ENCODE measurements around the gene RLN2.
A peak's percentile ranks its signal among the peaks of the same experiment; 100 is the strongest.
"Not testable (repeated sequence)": the region's sequence is repeated elsewhere in the genome, so short reads cannot be mapped to it uniquely, and the experiment has no call there.

Gene RLN2, protein sequence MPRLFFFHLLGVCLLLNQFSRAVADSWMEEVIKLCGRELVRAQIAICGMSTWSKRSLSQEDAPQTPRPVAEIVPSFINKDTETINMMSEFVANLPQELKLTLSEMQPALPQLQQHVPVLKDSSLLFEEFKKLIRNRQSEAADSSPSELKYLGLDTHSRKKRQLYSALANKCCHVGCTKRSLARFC

DNA sequence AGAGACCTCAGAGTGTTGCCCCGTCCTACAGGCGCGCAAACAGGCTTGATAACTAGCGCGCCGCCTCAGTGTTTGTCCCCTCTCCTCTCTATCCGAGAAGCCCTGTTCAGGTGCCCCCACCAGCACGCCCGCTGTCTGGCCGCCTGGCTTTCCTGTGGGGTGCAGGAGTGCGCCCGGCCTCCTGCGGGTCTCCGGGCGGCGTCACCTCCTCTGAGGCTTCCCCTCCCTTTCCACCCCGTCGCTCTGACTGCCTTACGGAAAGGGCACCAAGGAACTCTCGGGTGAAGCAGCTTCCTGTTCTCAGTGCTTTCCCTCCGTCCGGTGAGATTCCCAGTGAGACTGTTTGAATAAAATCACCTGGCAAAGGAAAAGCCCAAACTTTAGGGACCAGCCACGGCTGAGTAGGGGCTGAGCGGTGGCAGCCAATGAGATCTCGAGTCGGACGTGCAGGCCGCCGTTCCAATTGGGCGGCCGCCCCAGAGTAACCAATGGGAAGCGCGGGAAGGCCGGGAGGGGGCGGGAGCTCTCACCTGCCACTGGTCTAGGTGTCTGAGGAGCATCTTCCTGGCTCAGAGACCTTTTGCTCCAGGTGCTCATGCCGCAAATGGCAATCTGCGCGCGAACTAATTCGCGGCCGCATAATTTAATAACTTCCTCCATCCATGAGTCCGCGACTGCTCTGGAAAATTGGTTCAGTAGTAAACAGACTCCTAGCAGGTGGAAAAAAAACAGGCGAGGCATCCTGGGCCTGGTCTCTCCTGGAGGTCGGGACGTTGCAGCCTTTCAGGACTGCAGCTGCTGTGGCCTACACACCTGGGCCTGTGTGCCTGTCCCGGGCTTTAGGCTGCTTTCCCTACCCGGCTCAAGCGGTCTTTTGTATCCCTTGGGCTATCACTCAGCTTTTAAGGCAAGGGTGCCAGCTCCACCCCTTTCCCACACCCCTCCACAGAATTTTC is at the start of gene RLN2:
Gene RLN2, minus strand, starts transcription at position 877 of the 956 bp plus-strand sequence. Its CDS starts 136 bp downstream, at position 741.
- DNase-seq, result peak; percentile 3

GRCh38 chr9:5354184-5354583 is 49.7 kb upstream of the RLN2 start:
- DNase-seq, result no peak

GRCh38 chr9:5352637-5353248 is 48.2 kb upstream of the RLN2 start:
- no peak for DNase-seq

GRCh38 chr9:5338992-5339981 is 34.8 kb upstream of the RLN2 start, which contains the start of gene RLN1:
Gene RLN1 (minus strand): TSS chr9:5339876. CDS start chr9:5339746, 130 bp downstream.
- not testable (repeated sequence) for DNase-seq

GRCh38 chr9:5336688-5337087 is 32.2 kb upstream of the RLN2 start:
- DNase-seq, result no peak

GRCh38 chr9:5331276-5331675 is 26.8 kb upstream of the RLN2 start:
- not testable (repeated sequence) for DNase-seq

- DNase-seq, result peak; percentile 19
These were observed 22.5 kb upstream of the RLN2 start for GRCh38 chr9:5326893-5327548.

DNA sequence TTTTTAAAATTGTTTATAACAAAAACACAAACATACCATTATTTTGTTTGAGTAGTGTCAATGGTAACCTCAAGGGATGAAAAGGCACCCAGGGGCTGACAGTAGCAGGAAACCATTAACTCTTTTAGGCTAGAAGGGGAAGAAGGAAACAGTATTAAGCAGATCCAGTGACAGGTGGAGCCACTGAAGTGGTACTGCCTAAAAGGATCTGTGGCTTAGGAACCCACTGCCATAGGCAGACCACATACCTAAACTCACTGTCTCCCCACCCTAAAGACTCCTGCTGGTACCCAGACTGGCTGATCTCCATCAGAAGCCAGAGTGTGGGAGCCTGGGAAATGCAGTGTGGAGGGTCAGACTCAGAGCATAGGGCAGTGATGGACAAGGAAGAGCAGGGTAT is 21.7 kb upstream of the RLN2 start:
- DNase-seq, result no peak

DNA sequence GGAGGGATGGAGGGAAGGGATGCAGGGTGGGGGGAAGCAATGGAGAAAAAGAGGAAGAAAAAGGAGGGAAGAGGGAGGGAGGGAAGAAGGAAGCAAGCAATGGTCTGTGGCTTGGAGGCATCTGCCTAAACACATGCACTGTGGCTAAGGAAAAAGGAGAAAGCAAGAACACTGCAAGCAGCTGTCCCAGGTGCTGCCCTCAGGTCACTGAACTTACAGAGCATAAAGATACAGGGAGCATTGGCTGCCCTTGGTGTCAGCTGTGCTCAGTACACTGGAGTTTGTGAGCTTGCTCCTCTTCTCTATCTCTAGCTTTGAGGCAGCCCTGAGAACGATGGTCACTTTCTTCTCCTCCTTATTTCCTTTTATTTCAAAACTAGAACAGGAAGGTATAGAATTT is 17.1 kb upstream of the RLN2 start:
- DNase-seq, result not testable (repeated sequence)

DNA sequence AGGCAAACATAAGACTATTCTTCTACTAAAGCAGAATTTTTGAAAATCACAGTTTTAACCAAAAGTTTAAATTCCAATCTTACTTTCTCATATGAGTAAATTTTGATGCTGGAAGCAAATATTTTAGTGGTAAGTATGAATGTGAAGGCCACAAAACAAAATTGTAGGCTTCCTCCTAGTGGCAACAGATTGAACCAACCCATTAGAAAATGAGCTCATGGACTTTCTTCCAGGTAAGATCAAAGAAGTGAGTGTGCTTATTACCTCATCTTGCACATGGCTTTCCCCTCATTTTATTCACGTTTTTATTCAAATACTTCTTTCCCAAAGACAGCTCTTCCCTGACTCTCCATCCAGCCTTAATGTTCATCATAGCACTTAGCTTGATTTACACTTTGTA is 16.5 kb upstream of the RLN2 start:
- no peak for DNase-seq

DNA sequence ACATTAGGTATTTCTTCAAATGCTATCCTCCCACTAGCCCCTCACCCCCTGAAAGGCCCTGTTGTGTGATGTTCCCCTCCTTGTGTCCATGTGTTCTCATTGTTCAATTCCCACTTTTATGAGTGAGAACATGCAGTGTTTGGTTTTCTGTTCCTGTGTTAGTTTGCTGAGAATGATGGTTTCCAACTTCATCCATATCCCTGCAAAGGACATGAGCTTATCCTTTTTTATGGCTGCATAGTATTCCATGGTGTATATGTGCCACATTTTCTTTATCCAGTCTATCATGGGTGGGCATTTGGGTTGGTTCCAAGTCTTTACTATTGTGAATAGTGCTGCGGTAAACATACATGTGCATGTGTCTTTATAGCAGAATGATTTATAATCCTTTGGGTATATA is 11.9 kb upstream of the RLN2 start:
- DNase-seq, result not testable (repeated sequence)

GRCh38 chr9:5315187-5315923 is 10.8 kb upstream of the RLN2 start:
- DNase-seq, result no peak

- no peak for DNase-seq
These were observed 6.3 kb upstream of the RLN2 start for GRCh38 chr9:5310851-5311250.

GRCh38 chr9:5305741-5306140 is 1.2 kb upstream of the RLN2 start:
- DNase-seq, result no peak

GRCh38 chr9:5301544-5301943 is 3.0 kb downstream of the RLN2 start:
- no peak for DNase-seq

DNA sequence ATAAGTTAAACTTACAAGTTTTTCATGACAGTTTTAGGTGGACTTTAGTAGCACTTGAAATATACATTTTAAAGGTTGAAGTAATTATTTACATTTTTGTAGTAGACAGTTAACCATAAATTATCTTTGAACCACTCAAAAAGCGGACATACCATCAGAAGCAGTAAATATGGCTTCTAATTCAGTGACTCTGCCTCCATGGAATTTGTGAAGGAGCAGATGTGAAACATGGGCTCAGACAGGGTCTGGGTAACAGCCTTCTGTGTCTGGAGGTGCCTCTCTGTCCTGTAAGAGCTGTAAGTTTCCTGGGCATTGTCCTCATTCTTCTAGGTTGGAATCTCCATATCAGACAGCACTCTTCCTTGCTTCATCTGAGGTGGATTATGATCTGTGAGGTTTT is 12.4 kb downstream of the RLN2 start:
- DNase-seq, result no peak

GRCh38 chr9:5288591-5288990 is 15.9 kb downstream of the RLN2 start:
- no peak for DNase-seq

GRCh38 chr9:5286262-5286661 is 18.3 kb downstream of the RLN2 start:
- no peak for DNase-seq

DNA sequence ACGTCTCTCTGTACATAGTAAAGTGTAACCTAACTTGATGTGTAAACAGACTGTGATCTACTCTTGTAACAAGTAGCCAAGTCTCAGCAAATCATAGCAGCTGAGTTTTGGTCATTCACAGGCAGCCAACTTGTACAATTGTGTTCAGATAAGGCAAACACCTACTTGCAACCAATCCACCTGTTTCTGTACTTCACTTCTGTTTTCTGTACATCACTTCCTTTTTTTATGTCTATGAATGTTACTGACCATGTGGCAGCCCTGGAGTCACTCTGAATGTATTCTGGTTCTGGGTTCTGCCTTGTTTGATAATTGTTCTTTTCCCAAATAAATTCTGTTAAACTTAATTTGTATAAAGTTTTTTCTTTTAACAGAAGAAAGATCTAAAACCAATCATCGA is 26.0 kb downstream of the RLN2 start:
- no peak for DNase-seq

- no peak for DNase-seq
These were observed 29.7 kb downstream of the RLN2 start for GRCh38 chr9:5274770-5275169.

GRCh38 chr9:5269249-5269715 is 35.2 kb downstream of the RLN2 start:
- no peak for DNase-seq
